ENCODE measurements around the gene RANBP10. TPM values are rescaled to one million over a fixed set of nuclear protein-coding genes. Genes with fewer than 3 reads are reported as not detected.

RANBP10 gene
- total RNA-seq, 1 experiment from 2014 or later = 1.8 TPM

GRCh38 chr16:67736858-67737257 is 69.5 kb downstream of the RANBP10 start:
- no peaks in the 10 kb centered on the region for H3K9me3 ChIP-seq
- H3K4me3 ChIP-seq = no peak overlapping the region
- DNase-seq = no peak
- H3K27me3 ChIP-seq = no peaks in the 10 kb centered on the region
- no peaks in the 10 kb centered on the region for H3K36me3 ChIP-seq

- Histone ChIP-seq H3K27me3 (no peaks in the 10 kb centered on the region), H3K4me3 (no peak overlapping the region), H3K36me3 (no peaks in the 10 kb centered on the region), H3K9me3 (no peaks in the 10 kb centered on the region)
- no peak for DNase-seq
Measured at GRCh38 chr16:67734731-67735201, 71.6 kb downstream of the RANBP10 start.

- Histone ChIP-seq H3K36me3 (no peaks in the 10 kb centered on the region), H3K4me3 (no peak overlapping the region), H3K9me3 (no peaks in the 10 kb centered on the region), H3K27me3 (no peaks in the 10 kb centered on the region)
- DNase-seq = no peak
Measured at GRCh38 chr16:67733734-67734470, 72.5 kb downstream of the RANBP10 start.

DNA sequence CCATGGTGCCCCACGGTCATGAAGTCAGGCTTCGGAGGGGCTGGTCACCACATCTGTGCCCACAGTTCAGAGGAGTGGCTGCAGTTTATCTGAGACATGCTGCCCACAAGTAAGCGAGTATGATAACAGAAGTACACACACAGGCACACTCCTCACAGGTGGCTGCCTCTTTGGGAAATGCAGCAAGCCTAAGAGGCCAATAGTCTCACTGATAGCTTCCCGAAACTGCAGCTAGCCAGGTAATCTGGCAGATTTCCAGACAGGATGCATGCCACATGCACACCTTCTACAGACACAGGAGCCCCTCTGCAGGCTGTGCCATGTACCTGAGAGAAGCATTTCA is 74.6 kb downstream of the RANBP10 start:
- no peaks in the 10 kb centered on the region for H3K27me3 ChIP-seq
- H3K4me3 ChIP-seq = no peak overlapping the region
- no peaks in the 10 kb centered on the region for H3K9me3 ChIP-seq
- no peak for DNase-seq
- H3K36me3 ChIP-seq = no peaks in the 10 kb centered on the region

GRCh38 chr16:67731071-67731752 is 75.1 kb downstream of the RANBP10 start:
- H3K9me3 ChIP-seq = no peaks in the 10 kb centered on the region
- H3K27me3 ChIP-seq = no peaks in the 10 kb centered on the region
- no peak for DNase-seq
- H3K4me3 ChIP-seq = no peak overlapping the region
- no peaks in the 10 kb centered on the region for H3K36me3 ChIP-seq

GRCh38 chr16:67730326-67730725 is 76.0 kb downstream of the RANBP10 start:
- DNase-seq = no peak
- no peaks in the 10 kb centered on the region for H3K36me3 ChIP-seq
- no peak overlapping the region for H3K4me3 ChIP-seq
- no peaks in the 10 kb centered on the region for H3K27me3 ChIP-seq
- no peaks in the 10 kb centered on the region for H3K9me3 ChIP-seq

GRCh38 chr16:67729636-67730248 is 76.6 kb downstream of the RANBP10 start:
- Histone ChIP-seq H3K36me3 (no peaks in the 10 kb centered on the region), H3K4me3 (no peak overlapping the region), H3K9me3 (no peaks in the 10 kb centered on the region), H3K27me3 (no peaks in the 10 kb centered on the region)
- no peak for DNase-seq

DNA sequence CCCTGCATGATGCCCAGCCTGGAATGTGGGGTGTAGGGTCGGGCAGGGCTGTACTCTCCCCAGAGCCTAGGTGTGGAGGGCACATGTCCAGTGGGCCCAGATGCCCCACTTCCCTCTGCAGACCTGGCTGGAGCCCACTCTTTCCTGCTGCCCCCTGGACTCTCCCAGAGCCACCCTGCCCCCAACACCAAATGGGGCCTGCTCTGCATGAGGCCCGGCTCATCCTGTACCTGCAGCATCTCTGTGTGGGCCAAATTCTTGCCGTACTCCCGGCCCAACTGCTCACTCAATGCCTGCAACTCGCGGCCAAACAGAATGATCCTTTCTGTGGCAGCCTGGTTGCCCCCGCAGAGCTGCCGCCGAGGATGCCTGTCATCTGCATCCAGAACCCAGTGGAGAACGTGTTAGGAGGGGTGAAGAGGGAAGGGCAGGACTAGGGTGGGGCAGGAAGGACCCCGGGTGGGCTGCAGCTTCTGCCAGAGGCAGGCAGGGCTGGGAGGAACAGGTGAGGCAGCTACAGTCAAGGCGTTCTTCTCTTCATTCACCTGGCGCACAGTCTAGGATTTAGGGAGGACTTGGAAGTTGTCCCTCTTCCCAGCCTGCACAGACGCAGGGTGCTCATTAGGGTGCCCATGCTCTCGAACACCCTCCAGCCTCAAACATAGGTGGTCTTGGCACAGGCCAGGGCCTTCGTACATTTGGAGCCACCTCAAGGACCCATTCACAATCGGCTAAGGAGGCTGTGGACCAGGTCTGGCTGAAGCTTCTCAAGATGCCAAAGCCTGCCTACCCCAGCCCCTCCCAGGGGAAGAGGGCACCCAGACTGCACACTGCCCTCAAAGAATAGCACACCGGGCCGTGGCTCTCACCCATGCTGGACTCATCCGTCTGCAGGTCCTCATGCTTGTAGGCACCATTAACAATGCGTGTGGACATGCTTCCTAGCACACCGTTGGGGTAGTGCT is 78.6 kb downstream of the RANBP10 start:
- no peaks in the 10 kb centered on the region for H3K9me3 ChIP-seq
- H3K27me3 ChIP-seq = no peaks in the 10 kb centered on the region
- DNase-seq = no peak
- H3K36me3 ChIP-seq = no peaks in the 10 kb centered on the region
- no peak overlapping the region for H3K4me3 ChIP-seq

DNA sequence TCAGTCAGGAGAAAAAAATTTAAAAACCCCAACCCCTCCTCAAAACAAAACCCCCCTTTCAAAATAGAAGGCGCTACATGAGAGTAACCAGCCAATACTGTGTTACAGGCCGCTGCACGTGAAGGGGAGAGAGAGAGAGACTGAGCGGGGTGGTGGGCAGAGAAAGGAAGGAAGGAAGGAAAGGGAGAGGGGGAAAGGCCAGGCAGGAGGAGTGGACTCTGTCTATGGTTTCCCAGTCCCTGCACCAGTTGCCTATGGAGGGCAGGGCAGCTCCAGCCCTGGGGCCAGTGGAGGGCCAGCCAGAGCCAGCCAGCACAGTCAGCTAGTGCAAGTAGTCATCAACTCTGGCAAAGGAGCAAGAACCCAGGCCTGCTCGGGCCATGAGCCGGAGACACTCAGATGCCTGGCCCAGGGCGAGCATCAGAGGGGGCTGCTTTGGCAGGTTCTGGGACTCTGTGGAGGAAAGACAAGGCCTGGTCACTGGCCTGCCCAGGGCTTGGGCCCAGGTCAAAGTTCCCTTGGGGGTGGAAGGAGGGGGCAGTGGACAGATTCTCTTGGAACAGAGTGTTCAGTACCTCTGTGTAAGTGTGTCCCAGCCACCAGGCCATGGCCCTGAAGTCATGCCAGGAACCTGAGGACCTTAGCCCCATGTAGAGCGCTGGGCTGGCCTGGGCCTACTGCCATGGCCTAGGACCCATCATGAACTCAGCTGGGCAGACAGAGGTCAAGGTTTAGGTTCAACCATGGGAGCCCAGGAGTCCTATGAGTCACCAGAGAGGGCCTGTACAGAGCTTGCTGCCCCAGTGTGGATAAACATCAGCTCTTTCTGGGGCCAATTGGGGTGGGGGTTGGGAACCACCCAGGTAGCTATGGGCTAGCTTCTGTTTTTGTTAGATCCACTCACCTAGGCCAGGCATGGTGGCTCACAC is 80.0 kb downstream of the RANBP10 start:
- DNase-seq = peak; percentile 83
- Histone ChIP-seq H3K27me3 (no peaks in the 10 kb centered on the region), H3K36me3 (no peaks in the 10 kb centered on the region), H3K9me3 (no peaks in the 10 kb centered on the region), H3K4me3 (no peak overlapping the region)

- Histone ChIP-seq H3K4me3 (no peak overlapping the region), H3K27me3 (no peaks in the 10 kb centered on the region), H3K9me3 (no peaks in the 10 kb centered on the region), H3K36me3 (no peaks in the 10 kb centered on the region)
- DNase-seq = no peak
Measured at GRCh38 chr16:67723911-67724305, 82.5 kb downstream of the RANBP10 start.

DNA sequence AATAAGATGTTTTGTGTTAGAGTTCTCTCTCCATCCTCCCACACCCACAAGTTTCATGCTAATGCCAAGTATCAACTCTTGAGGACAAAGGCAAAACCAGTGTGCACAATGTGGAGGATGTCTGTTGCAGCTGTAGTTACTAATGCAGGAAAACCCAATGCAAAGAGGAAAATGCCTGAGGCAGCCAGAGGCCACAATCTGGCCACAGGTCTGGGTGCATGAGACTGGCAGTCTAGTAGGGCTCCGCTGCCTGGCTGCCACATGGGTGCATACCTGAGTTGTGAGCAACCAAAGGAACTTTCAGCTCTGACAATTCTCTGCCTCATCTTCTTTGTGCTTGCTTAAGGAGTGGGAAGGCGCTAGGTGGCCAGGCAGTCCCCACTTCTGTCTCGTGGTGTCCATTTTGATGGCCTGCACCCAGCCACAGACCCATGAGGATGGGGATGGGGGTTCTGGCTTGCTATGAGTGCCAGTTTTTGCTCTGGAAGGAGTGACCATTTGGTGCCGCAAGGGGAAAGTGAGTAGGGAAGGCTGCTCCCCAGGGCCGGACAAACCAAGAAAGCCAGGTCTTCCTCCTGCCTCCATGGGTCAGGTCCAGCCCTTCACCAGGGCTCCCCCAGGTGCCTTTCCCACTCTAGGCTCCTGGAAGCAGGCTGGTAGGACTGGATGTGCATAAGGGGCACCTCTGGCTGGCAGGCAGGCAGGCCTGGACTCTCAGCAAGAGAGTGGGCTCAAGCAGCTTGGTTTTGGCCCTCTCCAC is 83.0 kb downstream of the RANBP10 start:
- no peak overlapping the region for H3K4me3 ChIP-seq
- no peaks in the 10 kb centered on the region for H3K27me3 ChIP-seq
- H3K36me3 ChIP-seq = no peaks in the 10 kb centered on the region
- H3K9me3 ChIP-seq = no peaks in the 10 kb centered on the region
- DNase-seq = no peak

GRCh38 chr16:67720236-67720635 is 86.1 kb downstream of the RANBP10 start:
- no peak for DNase-seq
- Histone ChIP-seq H3K36me3 (no peaks in the 10 kb centered on the region), H3K27me3 (no peaks in the 10 kb centered on the region), H3K9me3 (no peaks in the 10 kb centered on the region), H3K4me3 (no peak overlapping the region; the same call in none of the 2 replicates)

DNA sequence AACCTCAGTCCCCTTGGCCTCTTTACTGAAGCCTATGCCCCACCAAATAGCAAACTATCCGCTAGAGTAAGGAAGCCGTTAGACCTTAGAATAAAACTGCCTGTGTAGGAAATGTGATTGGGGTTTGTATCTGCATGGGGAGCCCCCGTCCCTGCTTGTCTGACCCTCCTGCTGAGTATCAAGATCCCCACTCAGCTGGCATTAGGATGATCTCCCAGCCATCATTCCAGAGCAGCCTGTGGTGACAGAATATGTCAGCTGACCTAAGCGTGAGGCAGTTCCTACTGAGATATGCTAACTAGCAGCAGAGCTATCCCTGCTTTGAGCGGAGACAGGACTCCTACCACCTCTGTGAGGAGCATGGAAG is 86.6 kb downstream of the RANBP10 start:
- H3K4me3 ChIP-seq = peak overlapping the region; percentile 93
- no peaks in the 10 kb centered on the region for H3K27me3 ChIP-seq
- H3K36me3 ChIP-seq = no peaks in the 10 kb centered on the region
- no peaks in the 10 kb centered on the region for H3K9me3 ChIP-seq
- peak; percentile 10 for DNase-seq

DNA sequence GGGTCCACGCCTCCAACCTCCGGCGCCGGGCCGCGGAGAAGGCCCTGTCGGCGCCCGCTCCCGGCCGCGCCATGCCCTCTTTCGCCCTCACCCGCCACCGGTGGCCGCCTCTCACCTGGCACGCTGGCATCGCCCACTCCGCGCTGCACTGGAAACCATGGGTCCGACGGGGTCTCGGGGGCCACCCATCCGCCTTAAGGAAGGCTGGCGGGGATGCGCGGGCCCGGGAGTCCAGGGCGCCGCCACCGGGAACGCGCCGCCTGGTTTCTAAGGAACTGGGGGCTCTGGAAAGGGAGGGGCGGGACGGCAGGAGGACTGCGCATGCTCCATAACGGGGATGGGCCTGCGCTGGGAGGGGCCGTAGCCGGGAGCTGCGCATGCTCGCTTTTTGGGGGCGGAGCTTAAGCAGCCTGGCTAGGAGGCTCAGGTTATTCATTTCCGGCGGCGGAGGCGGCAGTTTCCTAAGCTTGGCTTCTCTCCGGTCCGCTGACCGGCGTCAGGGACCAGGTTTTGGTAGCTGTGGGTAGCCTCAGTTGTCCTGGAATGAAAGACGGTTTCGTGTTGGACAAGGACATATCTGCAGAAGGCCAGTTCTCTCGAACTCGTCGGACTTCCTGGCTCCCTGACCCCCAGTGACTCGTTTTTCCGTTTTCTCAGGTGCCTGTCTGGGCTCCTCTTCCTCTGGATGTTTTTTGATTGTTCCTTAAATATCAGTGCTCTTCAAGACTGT is 87.1 kb downstream of the RANBP10 start, which contains the start of gene GFOD2:
Gene GFOD2 (minus strand): TSS at position 269 of the 730 bp plus-strand sequence. CDS start 33,601 bp downstream, outside the sequence.
- Histone ChIP-seq H3K27me3 (no peaks in the 10 kb centered on the region), H3K4me3 (peak within 1 kb of the TSS; percentile 93), H3K36me3 (no peaks in the 10 kb centered on the region), H3K9me3 (no peaks in the 10 kb centered on the region)
- DNase-seq = peak; percentile 85

All from MG63 (cell line).